Measurements from ENCODE around the gene FARS2.

GRCh38 chr6:5259428-5259827 lies 1.9 kb upstream of the FARS2 start:
- TF ChIP-seq CTCF (conservative IDR thresholded peaks at IDR 0.05), result no peak
- no peak for TF ChIP-seq ZFX (IDR thresholded peaks at IDR 0.05)
